Esophagus squamous epithelium (tissue), 5 donors: Measurements from ENCODE around the gene PTPRM. TPM values are rescaled to one million over a fixed set of nuclear protein-coding genes. Genes with fewer than 3 reads are reported as not detected.

ENCODE experiments used
- DNase-seq: peaks from one replicate; lab custom pipeline; 2025; lab: John Stamatoyannopoulos, UW
- H3K27ac ChIP-seq, 4 donors: fragments of 200-600 bp; sonication (generic); one replicate each; pipeline ENCODE4 v1.5.1; 2016 to 2019; ENCODE audit warnings: mild to moderate bottlenecking in 1 of 4
- H3K27me3 ChIP-seq, 4 donors: fragments of 200-600 bp; sonication (generic); 1 replicate in 3 of 4; 2 replicates in 1 of 4; pipeline versions ENCODE4 v1.5.1 to v1.6.0; 2017 to 2021; ENCODE audit warnings: antibody characterized with exemption in 1 of 4
- H3K36me3 ChIP-seq, 3 donors: fragments of 200-600 bp; sonication (generic); one replicate each; pipeline ENCODE4 v1.5.1; 2016 to 2019
- H3K4me1 ChIP-seq, 3 donors: fragments of 200-600 bp; sonication (generic); one replicate each; pipeline ENCODE4 v1.5.1; 2017 to 2019
- H3K4me3 ChIP-seq, 4 donors: fragments of 200-600 bp; sonication (generic); 1 replicate in 3 of 4; 2 replicates in 1 of 4; pipeline ENCODE4 v1.5.1; 2016 to 2019; ENCODE audit warnings: mild to moderate bottlenecking in 2 of 4, moderate library complexity in 1 of 4
- H3K9me3 ChIP-seq, 3 donors: fragments of 200-600 bp; sonication (generic); one replicate each; pipeline ENCODE4 v1.5.1; 2016 to 2019
- CTCF ChIP-seq, 6 experiments: fragments of 450-650 bp in 4 of 6; fragments of 200-600 bp in 2 of 6; sonication (generic) in 2 of 6; IDR thresholded peaks; one replicate each; pipeline ENCODE4 v1.5.1; 2016 to 2019; ENCODE audit warnings: antibody characterized with exemption in 6 of 6, mild to moderate bottlenecking in 4 of 6, moderate library complexity in 4 of 6
- POLR2A ChIP-seq, 4 donors: fragments of 450-650 bp; IDR thresholded peaks; one replicate each; pipeline ENCODE4 v1.6.1; 2017; ENCODE audit warnings: antibody characterized with exemption in 4 of 4, mild to moderate bottlenecking in 4 of 4, moderate library complexity in 3 of 4
- WGBS, 2 donors: methylation state at CpG; one replicate each; pipeline ENCODE4 v1.1.5; 2018; 5-methylcytosine and 5-hydroxymethylcytosine counted together
- intact Hi-C: fragments of 100-400 bp; cut with DNase I; formaldehyde crosslinking; loops from one replicate; pipeline ENCODE4 v1.15.0; 2022
- total RNA-seq, 4 donors: library from RNA; depleted of rRNA; stranded (reverse); fragments of >200 nt; gene quantifications; one replicate each; pipeline ENCODE4 v1.1.0, GENCODE V29; 2016
- donor health status: DM: yes; HTN: yes; CAD: no.

Gene PTPRM
- total RNA-seq, 4 donors from 2014 or later: 6.5 to 38.7 (median 11.1) TPM

DNA sequence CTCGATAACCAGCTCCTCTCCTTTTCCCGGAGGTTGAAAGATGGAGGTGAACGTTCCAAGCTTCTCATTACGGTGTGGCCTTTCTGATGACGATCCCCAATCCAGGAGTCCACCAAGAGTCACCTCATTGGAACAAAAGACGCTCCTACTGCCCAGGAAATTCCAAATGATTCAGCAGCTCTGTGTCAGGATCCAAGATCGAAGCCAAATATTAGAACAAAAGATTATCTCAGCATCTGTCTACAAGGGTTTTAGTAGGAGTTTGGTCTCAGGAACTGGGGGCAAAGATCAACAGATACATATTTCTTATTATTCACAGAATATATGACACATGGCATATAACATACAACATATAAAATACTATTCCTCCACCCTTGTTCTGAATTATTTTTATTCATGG lies 881.0 kb downstream of the PTPRM start:
- no peaks in the 10 kb centered on the region for H3K9me3 ChIP-seq
- H3K36me3 ChIP-seq: no peaks in the 10 kb centered on the region
- H3K27ac ChIP-seq: no peak overlapping the region
- TF ChIP-seq CTCF (IDR thresholded peaks at IDR 0.05) (no peak), POLR2A (IDR thresholded peaks at IDR 0.05) (no peak)
- no peaks in the 10 kb centered on the region for H3K4me1 ChIP-seq
- 53 to 71% methylated on average over 7 of the region's 7 CpGs for WGBS, 2 donors
- no peak overlapping the region for H3K4me3 ChIP-seq
- H3K27me3 ChIP-seq: no peaks in the 10 kb centered on the region
- intact Hi-C loops: no loop called here
- DNase-seq: no peak

DNA sequence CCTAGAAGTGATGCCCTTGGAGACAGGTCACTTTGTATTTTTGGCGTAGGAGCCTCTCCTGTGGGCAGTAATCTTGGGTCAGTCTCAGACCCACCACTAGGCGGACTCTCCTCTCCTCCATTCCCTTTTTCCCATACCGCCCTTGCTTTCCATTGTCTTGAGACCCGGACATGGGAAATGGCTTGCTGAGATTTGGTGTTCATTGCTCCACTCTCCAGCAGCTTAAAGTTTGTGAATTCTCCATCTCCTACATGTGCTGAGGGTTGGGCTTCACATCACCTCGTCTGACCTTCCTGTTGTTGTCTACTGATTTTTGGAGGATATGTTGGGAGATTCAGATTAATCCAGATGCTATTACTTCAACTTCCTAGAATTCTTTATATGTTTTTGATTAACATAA lies 882.9 kb downstream of the PTPRM start:
- TF ChIP-seq CTCF (IDR thresholded peaks at IDR 0.05) (peak in 3 of 6 experiments; percentile 11 to 34 (median 24)), POLR2A (IDR thresholded peaks at IDR 0.05) (no peak)
- DNase-seq: no peak
- intact Hi-C loops: no loop called here
- Histone ChIP-seq H3K4me3 (no peak overlapping the region), H3K27me3 (no peaks in the 10 kb centered on the region), H3K36me3 (no peaks in the 10 kb centered on the region), H3K27ac (no peak overlapping the region), H3K4me1 (no peaks in the 10 kb centered on the region), H3K9me3 (no peaks in the 10 kb centered on the region)
- WGBS, 2 donors: 52 to 56% methylated on average over 5 of the region's 5 CpGs

DNA sequence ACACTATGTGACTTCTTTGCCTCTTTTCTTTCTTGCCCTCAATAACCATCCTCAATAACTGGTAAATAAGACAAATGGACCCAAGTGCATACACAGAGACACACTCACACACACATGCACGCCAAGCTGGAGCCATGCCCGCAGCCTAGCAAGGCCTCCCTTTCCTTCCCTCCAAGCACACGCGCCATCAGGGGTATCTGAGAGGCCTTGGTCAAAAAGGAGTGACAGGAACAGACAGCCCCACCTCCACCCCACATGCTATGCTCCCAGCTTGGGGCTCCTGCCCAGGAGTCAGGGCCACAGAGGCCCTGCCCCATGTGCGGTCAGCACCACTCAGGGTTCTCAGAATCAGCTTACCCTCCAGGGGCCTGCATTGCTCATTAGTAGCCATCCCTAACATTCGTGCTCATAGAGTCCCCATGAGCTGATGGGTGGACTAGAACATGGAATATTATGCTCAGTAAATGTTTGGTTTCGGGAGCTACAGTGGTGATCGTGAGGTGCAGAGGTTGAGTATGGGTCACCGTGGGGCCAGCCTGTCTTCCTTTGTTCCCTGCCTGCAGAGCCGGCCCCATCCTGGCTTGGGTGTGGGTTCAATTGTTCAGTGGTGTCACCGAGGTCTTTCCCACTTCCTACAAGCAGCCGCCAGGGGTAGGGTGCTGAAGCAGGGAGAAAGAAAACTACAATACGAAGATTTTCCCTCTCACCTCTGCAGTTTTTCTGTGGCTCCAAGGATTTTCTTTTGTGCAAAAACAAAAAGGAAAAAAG lies 884.0 kb downstream of the PTPRM start:
- intact Hi-C loops: no loop called here
- Histone ChIP-seq H3K9me3 (no peaks in the 10 kb centered on the region), H3K4me1 (no peaks in the 10 kb centered on the region), H3K4me3 (no peak overlapping the region), H3K27me3 (no peaks in the 10 kb centered on the region), H3K27ac (peak overlapping the region in 1 of 4 donors; percentile 17), H3K36me3 (no peaks in the 10 kb centered on the region)
- TF ChIP-seq POLR2A (IDR thresholded peaks at IDR 0.05): no peak
- no peak for TF ChIP-seq CTCF (IDR thresholded peaks at IDR 0.05)
- DNase-seq: no peak
- WGBS, 2 donors: 73 to 74% methylated on average over 11 of the region's 13 CpGs

DNA sequence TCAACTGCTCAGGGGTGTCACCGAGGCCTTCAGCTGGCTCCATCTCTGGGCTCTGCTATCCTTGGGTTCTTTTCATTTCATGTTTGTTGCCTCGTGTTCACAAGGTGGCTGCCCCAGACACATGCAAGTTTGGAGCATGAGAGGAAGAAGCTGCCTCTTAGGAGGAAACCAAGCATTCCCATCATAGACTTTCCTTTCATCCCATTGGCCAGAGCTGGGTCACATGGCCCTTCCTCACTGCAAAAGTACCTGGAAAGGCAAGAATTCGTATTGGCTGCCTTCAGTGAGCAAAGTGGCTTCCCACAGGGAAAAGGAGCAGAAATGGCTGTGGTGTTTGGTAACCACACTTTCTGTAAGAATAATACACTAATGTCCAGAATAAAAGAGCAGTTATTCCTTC lies 886.4 kb downstream of the PTPRM start:
- Histone ChIP-seq H3K9me3 (no peaks in the 10 kb centered on the region), H3K4me1 (no peaks in the 10 kb centered on the region), H3K27ac (no peak overlapping the region), H3K27me3 (no peaks in the 10 kb centered on the region), H3K36me3 (no peaks in the 10 kb centered on the region), H3K4me3 (no peak overlapping the region)
- intact Hi-C loops: no loop called here
- DNase-seq: no peak
- TF ChIP-seq CTCF (IDR thresholded peaks at IDR 0.05): no peak
- TF ChIP-seq POLR2A (IDR thresholded peaks at IDR 0.05): no peak
- 42 to 71% methylated on average over 3 of the region's 3 CpGs for WGBS, 2 donors

- Histone ChIP-seq H3K9me3 (no peaks in the 10 kb centered on the region), H3K36me3 (no peaks in the 10 kb centered on the region), H3K27ac (no peak overlapping the region), H3K4me1 (no peaks in the 10 kb centered on the region), H3K4me3 (no peak overlapping the region), H3K27me3 (no peaks in the 10 kb centered on the region)
- intact Hi-C loops: no loop called here
- 57% methylated on average over 1 of the region's 1 CpG for WGBS, 2 donors
- TF ChIP-seq CTCF (IDR thresholded peaks at IDR 0.05) (no peak), POLR2A (IDR thresholded peaks at IDR 0.05) (no peak)
- no peak for DNase-seq
These were observed 887.0 kb downstream of the PTPRM start for GRCh38 chr18:8454136-8454535.
